ENCODE data around the gene SEC14L2. TPM values are rescaled to one million over a fixed set of nuclear protein-coding genes. Genes with fewer than 3 reads are reported as not detected.
"Not testable (repeated sequence)": the region's sequence is repeated elsewhere in the genome, so short reads cannot be mapped to it uniquely, and the experiment has no call there.

SEC14L2 gene
- total and polyA plus RNA-seq, 2 of the 4 experiments (the other 2 are of a cell fraction): 38.7 to 54.8 TPM

DNA sequence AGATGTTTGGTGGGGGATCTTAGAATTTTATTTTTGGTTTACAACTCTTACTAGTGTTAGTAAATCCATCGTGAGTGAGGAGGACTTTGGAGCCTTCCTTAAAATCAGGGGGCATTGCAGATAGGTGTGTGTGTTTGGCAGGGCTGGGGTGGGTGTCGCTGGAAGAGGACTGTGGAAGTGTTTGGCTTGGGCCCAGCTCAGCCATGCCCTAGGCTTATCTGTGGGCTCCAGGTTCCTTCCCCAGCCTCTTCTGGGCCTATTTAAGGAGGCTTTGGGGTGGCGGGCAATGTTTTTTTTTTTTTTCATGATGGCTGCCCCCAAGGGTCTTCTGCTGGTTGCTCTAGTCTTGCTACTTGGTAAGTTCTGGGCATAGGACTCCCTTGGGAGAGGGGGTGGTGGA is 50.8 kb downstream of the SEC14L2 start:
- Histone ChIP-seq H2AK5ac (ENCODE audit: low read depth, low read length) (no peak overlapping the region), H2BK15ac (ENCODE audit: low read depth, low read length) (no peak overlapping the region), H4K91ac (ENCODE audit: insufficient read depth, low read depth, low read length) (no peak overlapping the region), H4K5ac (ENCODE audit: low read depth, low read length) (no peak overlapping the region), H3K4me2 (ENCODE audit: low read depth, low read length) (no peak overlapping the region), H2AK9ac (replicated peaks; ENCODE audit: low read depth, low read length, poor library complexity) (no peak overlapping the region), H3K23ac (ENCODE audit: low read depth, low read length) (no peak overlapping the region), H3K9ac (ENCODE audit: low read depth, low read length) (no peak overlapping the region), H4K8ac (ENCODE audit: low read depth in 2 of 2, low read length in 2 of 2) (no peak overlapping the region), H3K4me3 (ENCODE audit: insufficient read depth, low read depth, low read length) (no peak overlapping the region), H3K9me1 (ENCODE audit: insufficient read depth, low read length) (no peaks in the 10 kb centered on the region), H2AFZ (replicated peaks; ENCODE audit: low read length, poor library complexity) (no peak overlapping the region), H3K27ac (ENCODE audit: insufficient read depth, low read length) (no peak overlapping the region), H3K4me1 (ENCODE audit: control insufficient read depth, insufficient read depth, low read length) (peaks cover 5% of the 10 kb centered on the region; the same call in 1 of the 2 replicates), H2BK5ac (ENCODE audit: low read depth, low read length, poor library complexity, severe bottlenecking) (no peak overlapping the region), H2BK120ac (ENCODE audit: low read depth, low read length) (no peak overlapping the region), H2BK20ac (ENCODE audit: low read depth, low read length) (no peak overlapping the region), H3K18ac (ENCODE audit: low read depth, low read length) (no peak overlapping the region), H3K14ac (replicated peaks; ENCODE audit: low read depth, low read length) (no peak overlapping the region), H3K56ac (ENCODE audit: extremely low read depth, insufficient read depth, low read length) (no peak overlapping the region), H4K20me1 (ENCODE audit: insufficient read depth, low read length) (no peaks in the 10 kb centered on the region), H3K9me3 (ENCODE audit: control insufficient read depth, insufficient read depth, low read length) (no peaks in the 10 kb centered on the region), H3K79me1 (ENCODE audit: low read depth in 1 of 2, low read length in 2 of 2) (no peaks in the 10 kb centered on the region), H3K27me3 (ENCODE audit: control insufficient read depth, insufficient read depth, low read length) (peaks cover 21% of the 10 kb centered on the region), H3K4ac (ENCODE audit: low read depth, low read length) (no peak overlapping the region), H3K36me3 (ENCODE audit: control insufficient read depth, insufficient read depth, low read length) (no peaks in the 10 kb centered on the region)
- ATAC-seq (ENCODE audit: low read depth): no peak
- no peak for DNase-seq
- in situ Hi-C loops (cut with MboI; ENCODE audit: low sequenced_read_pairs) (no loop called here), dilution Hi-C loops (cut with HindIII; ENCODE audit: low sequenced_read_pairs, unreplicated experiment) (no loop called here), intact Hi-C loops (cut with micrococcal nuclease) (no loop called here)
- WGBS, 2 experiments (ENCODE audit: extremely low coverage in 2 of 2, insufficient read length in 1 of 2): no CpG with 5 or more reads among the region's 3 CpGs
- POLR2A ChIA-PET (ENCODE audit: unreplicated experiment): no interaction called here
- no TSS peak for BruUV-seq (replicated peaks)
- CTCF ChIA-PET: interaction anchor here (0.5 to 0.6 kb wide), 2 partner anchors 9 to 154 kb away, joined by 3 read pairs; no protein-coding TSS in a partner anchor
- no peak for TF ChIP-seq MXI1 (IDR thresholded peaks at IDR 0.05; ENCODE audit: borderline replicate concordance, low read depth, low read length)
- no peak for TF ChIP-seq MAZ (IDR thresholded peaks at IDR 0.05; ENCODE audit: borderline replicate concordance, low read depth, low read length)
- no peak for TF ChIP-seq CEBPB (IDR thresholded peaks at IDR 0.05; ENCODE audit: low read depth, low read length)
- TF ChIP-seq, protein P1, sequence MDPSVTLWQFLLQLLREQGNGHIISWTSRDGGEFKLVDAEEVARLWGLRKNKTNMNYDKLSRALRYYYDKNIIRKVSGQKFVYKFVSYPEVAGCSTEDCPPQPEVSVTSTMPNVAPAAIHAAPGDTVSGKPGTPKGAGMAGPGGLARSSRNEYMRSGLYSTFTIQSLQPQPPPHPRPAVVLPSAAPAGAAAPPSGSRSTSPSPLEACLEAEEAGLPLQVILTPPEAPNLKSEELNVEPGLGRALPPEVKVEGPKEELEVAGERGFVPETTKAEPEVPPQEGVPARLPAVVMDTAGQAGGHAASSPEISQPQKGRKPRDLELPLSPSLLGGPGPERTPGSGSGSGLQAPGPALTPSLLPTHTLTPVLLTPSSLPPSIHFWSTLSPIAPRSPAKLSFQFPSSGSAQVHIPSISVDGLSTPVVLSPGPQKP (IDR thresholded peaks at IDR 0.05; ENCODE audit: borderline replicate concordance, low read depth, low read length): no peak
- TF ChIP-seq CHD1 (IDR thresholded peaks at IDR 0.05; ENCODE audit: low read depth, low read length): no peak
- TF ChIP-seq RAD21 (IDR thresholded peaks at IDR 0.05; ENCODE audit: low read length): no peak

DNA sequence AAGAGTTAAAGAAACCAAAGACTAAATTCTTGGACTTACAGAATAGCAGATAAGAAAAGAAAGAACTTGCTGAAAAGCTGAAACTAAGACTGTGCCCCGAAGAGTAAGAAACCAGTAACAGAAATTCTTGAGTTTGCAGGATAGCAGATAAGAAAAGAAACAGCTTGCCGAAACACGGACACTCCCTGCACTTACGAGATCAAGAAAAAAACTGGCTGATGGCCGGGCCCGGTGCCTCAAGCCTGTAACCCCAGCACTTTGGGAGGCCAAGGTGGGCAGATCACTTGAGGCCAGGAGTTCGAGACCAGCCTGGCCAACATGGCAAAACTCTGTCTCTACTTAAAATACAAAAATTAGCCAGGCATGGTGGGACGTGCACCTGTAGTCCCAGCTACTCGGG is 54.7 kb downstream of the SEC14L2 start:
- H2AK9ac ChIP-seq (replicated peaks; ENCODE audit: low read depth, low read length, poor library complexity); CTCF ChIA-PET; H4K91ac ChIP-seq (ENCODE audit: insufficient read depth, low read depth, low read length); H3K14ac ChIP-seq (replicated peaks; ENCODE audit: low read depth, low read length); H3K23ac ChIP-seq (ENCODE audit: low read depth, low read length); H3K18ac ChIP-seq (ENCODE audit: low read depth, low read length); H3K27ac ChIP-seq (ENCODE audit: insufficient read depth, low read length); H3K4me2 ChIP-seq (ENCODE audit: low read depth, low read length); H3K9ac ChIP-seq (ENCODE audit: low read depth, low read length); H2AK5ac ChIP-seq (ENCODE audit: low read depth, low read length); H2AFZ ChIP-seq (replicated peaks; ENCODE audit: low read length, poor library complexity); H2BK20ac ChIP-seq (ENCODE audit: low read depth, low read length); H3K36me3 ChIP-seq (ENCODE audit: control insufficient read depth, insufficient read depth, low read length); H4K8ac ChIP-seq (ENCODE audit: low read depth in 2 of 2, low read length in 2 of 2); H4K20me1 ChIP-seq (ENCODE audit: insufficient read depth, low read length); intact Hi-C loops (cut with micrococcal nuclease); H2BK15ac ChIP-seq (ENCODE audit: low read depth, low read length); H3K4me1 ChIP-seq (ENCODE audit: control insufficient read depth, insufficient read depth, low read length); BruUV-seq (replicated peaks); H3K9me1 ChIP-seq (ENCODE audit: insufficient read depth, low read length); H2BK5ac ChIP-seq (ENCODE audit: low read depth, low read length, poor library complexity, severe bottlenecking); ATAC-seq (ENCODE audit: low read depth); dilution Hi-C loops (cut with HindIII; ENCODE audit: low sequenced_read_pairs, unreplicated experiment); in situ Hi-C loops (cut with MboI; ENCODE audit: low sequenced_read_pairs); H3K4ac ChIP-seq (ENCODE audit: low read depth, low read length); POLR2A ChIA-PET (ENCODE audit: unreplicated experiment); H2BK120ac ChIP-seq (ENCODE audit: low read depth, low read length); H3K9me3 ChIP-seq (ENCODE audit: control insufficient read depth, insufficient read depth, low read length); DNase-seq; H3K4me3 ChIP-seq (ENCODE audit: insufficient read depth, low read depth, low read length); H4K5ac ChIP-seq (ENCODE audit: low read depth, low read length); H3K79me1 ChIP-seq (ENCODE audit: low read depth in 1 of 2, low read length in 2 of 2); H3K56ac ChIP-seq (ENCODE audit: extremely low read depth, insufficient read depth, low read length): not testable (repeated sequence)
- WGBS, 2 experiments (ENCODE audit: extremely low coverage in 2 of 2, insufficient read length in 1 of 2): 30% methylated on average over 2 of the region's 9 CpGs; no CpG with 5 or more reads in 1 of the 2 experiments
- peaks cover 30% of the 10 kb centered on the region for H3K27me3 ChIP-seq (ENCODE audit: control insufficient read depth, insufficient read depth, low read length)
